Uterus (tissue), 4 donors: ENCODE measurements around the gene UROS. TPM values are rescaled to one million over a fixed set of nuclear protein-coding genes. Genes with fewer than 3 reads are reported as not detected.

Experiments
- DNase-seq, 2 donors: peaks; one replicate each; pipeline ENCODE4 v3.0.0-alpha.2; 2019 to 2020
- H3K27ac ChIP-seq, 2 donors: fragments of 200-600 bp; sonication (generic); 1 replicate in 1 of 2; 2 replicates in 1 of 2; pipeline ENCODE4 v1.5.1; 2016 to 2018
- H3K27me3 ChIP-seq, 2 donors: fragments of 200-600 bp; sonication (generic); one replicate each; pipeline ENCODE4 v1.5.1; 2018 to 2019; ENCODE audit warnings: control low read depth in 1 of 2
- H3K36me3 ChIP-seq, 2 donors: fragments of 200-600 bp; sonication (generic); one replicate each; pipeline ENCODE4 v1.5.1; 2019; ENCODE audit warnings: control low read depth in 1 of 2
- H3K4me1 ChIP-seq, 2 donors: fragments of 200-600 bp; sonication (generic); one replicate each; pipeline ENCODE4 v1.5.1; 2018 to 2019; ENCODE audit warnings: control low read depth in 1 of 2
- H3K4me3 ChIP-seq, 2 donors: fragments of 200-600 bp; sonication (generic); 1 replicate in 1 of 2; 2 replicates in 1 of 2; pipeline ENCODE4 v1.5.1; 2018 to 2019; ENCODE audit warnings: mild to moderate bottlenecking in 1 of 2
- H3K9me3 ChIP-seq, 2 donors: fragments of 200-600 bp; sonication (generic); one replicate each; pipeline ENCODE4 v1.5.1; 2019; ENCODE audit warnings: control low read depth in 1 of 2
- CTCF ChIP-seq, 4 experiments: fragments of 200-600 bp in 2 of 4; fragments of 450-650 bp in 2 of 4; sonication (generic) in 2 of 4; IDR thresholded peaks; one replicate each; pipeline ENCODE4 v1.5.1; 2016 to 2019; ENCODE audit warnings: antibody characterized with exemption in 4 of 4, mild to moderate bottlenecking in 2 of 4, moderate library complexity in 1 of 4
- POLR2A ChIP-seq, 2 donors: fragments of 450-650 bp; IDR thresholded peaks; one replicate each; pipeline ENCODE4 v1.6.1; 2016; ENCODE audit warnings: antibody characterized with exemption in 2 of 2, mild to moderate bottlenecking in 1 of 2, moderate library complexity in 1 of 2
- intact Hi-C: fragments of 100-400 bp; cut with DNase I; formaldehyde crosslinking; loops from one replicate; pipeline ENCODE4 v1.15.1; 2023; ENCODE audit warnings: low total_unique reads
- total RNA-seq, 4 donors: library from RNA; depleted of rRNA in 3 of 4; stranded (reverse); fragments of >200 nt in 3 of 4; gene quantifications; one replicate each; pipeline versions ENCODE4 v1.1.0 to v1.2.4, GENCODE V29; 2014 to 2023
- donor health status: DM: yes; HTN: yes; CAD: no.

UROS gene
- total RNA-seq, 4 donors from 2014 or later = 27.9 to 36.2 (median 28.1) TPM

GRCh38 chr10:125859128-125859817, 36.2 kb upstream of the UROS start:
- no peaks in the 10 kb centered on the region for H3K27me3 ChIP-seq
- no peaks in the 10 kb centered on the region for H3K4me1 ChIP-seq
- H3K27ac ChIP-seq = no peak overlapping the region
- no peaks in the 10 kb centered on the region for H3K9me3 ChIP-seq
- TF ChIP-seq CTCF (IDR thresholded peaks at IDR 0.05) (no peak), POLR2A (IDR thresholded peaks at IDR 0.05) (no peak)
- intact Hi-C loops = no loop called here
- no peak overlapping the region for H3K4me3 ChIP-seq
- no peak for DNase-seq
- no peaks in the 10 kb centered on the region for H3K36me3 ChIP-seq

GRCh38 chr10:125857185-125857760, 34.2 kb upstream of the UROS start:
- Histone ChIP-seq H3K27me3 (no peaks in the 10 kb centered on the region), H3K4me1 (no peaks in the 10 kb centered on the region), H3K4me3 (no peak overlapping the region), H3K36me3 (no peaks in the 10 kb centered on the region), H3K9me3 (no peaks in the 10 kb centered on the region), H3K27ac (no peak overlapping the region)
- TF ChIP-seq CTCF (IDR thresholded peaks at IDR 0.05) (no peak), POLR2A (IDR thresholded peaks at IDR 0.05) (no peak)
- DNase-seq = no peak
- intact Hi-C loops = no loop called here

- intact Hi-C loops = no loop called here
- Histone ChIP-seq H3K27me3 (no peaks in the 10 kb centered on the region), H3K9me3 (no peaks in the 10 kb centered on the region), H3K36me3 (no peaks in the 10 kb centered on the region), H3K4me3 (no peak overlapping the region), H3K27ac (no peak overlapping the region), H3K4me1 (no peaks in the 10 kb centered on the region)
- TF ChIP-seq POLR2A (IDR thresholded peaks at IDR 0.05) (no peak), CTCF (IDR thresholded peaks at IDR 0.05) (no peak)
- DNase-seq = no peak
Measured at GRCh38 chr10:125852487-125852886, 29.4 kb upstream of the UROS start.

GRCh38 chr10:125850766-125851731, 28.0 kb upstream of the UROS start:
- no peak for DNase-seq
- no peak overlapping the region for H3K4me3 ChIP-seq
- no peak for TF ChIP-seq POLR2A (IDR thresholded peaks at IDR 0.05)
- H3K9me3 ChIP-seq = no peaks in the 10 kb centered on the region
- no peaks in the 10 kb centered on the region for H3K36me3 ChIP-seq
- intact Hi-C loops = no loop called here
- H3K27ac ChIP-seq = no peak overlapping the region
- no peaks in the 10 kb centered on the region for H3K27me3 ChIP-seq
- H3K4me1 ChIP-seq = no peaks in the 10 kb centered on the region

GRCh38 chr10:125849448-125849847, 26.4 kb upstream of the UROS start:
- DNase-seq = no peak
- Histone ChIP-seq H3K27ac (no peak overlapping the region), H3K4me3 (no peak overlapping the region), H3K9me3 (no peaks in the 10 kb centered on the region), H3K36me3 (no peaks in the 10 kb centered on the region), H3K4me1 (peaks cover 0 to 2% of the 10 kb centered on the region in 2 donors), H3K27me3 (no peaks in the 10 kb centered on the region)
- intact Hi-C loops = no loop called here
- TF ChIP-seq POLR2A (IDR thresholded peaks at IDR 0.05) = no peak
- TF ChIP-seq CTCF (IDR thresholded peaks at IDR 0.05) = no peak
